B cell (primary cell): ENCODE data around the gene TFAP2A. TPM values are rescaled to one million over a fixed set of nuclear protein-coding genes. Genes with fewer than 3 reads are reported as not detected.

Experiments
- ATAC-seq: fragments of 200-7000 bp; cut with Tn5 transposase; one replicate; pipeline ENCODE4 v1.10.0; 2021; ENCODE audit warnings: low read depth, mild to moderate bottlenecking, moderate number of reproducible peaks, moderate library complexity
- CTCF ChIA-PET: fragments of 350-600 bp; sonication (Branson Sonifier 250); formaldehyde crosslinking; loops from one replicate; lab custom pipeline; 2021; ENCODE audit warnings: antibody characterized with exemption, inconsistent platforms; lab: Charles Lee
- POLR2A ChIA-PET: fragments of 350-600 bp; sonication (Branson Sonifier 250); formaldehyde crosslinking; loops from one replicate; lab custom pipeline; 2021; ENCODE audit warnings: antibody characterized with exemption; lab: Charles Lee
- DNase-seq: peaks from one replicate; pipeline ENCODE4 v3.0.0; 2013
- H2AFZ ChIP-seq: 2 replicates; pipeline ENCODE4 v1.6.1; 2012; ENCODE audit warnings: mild to moderate bottlenecking, low read depth, low read length; ENCODE audit not compliant: insufficient read depth, poor library complexity, severe bottlenecking
- H3K27ac ChIP-seq, 2 donors: 1 replicate in 1 of 2; 2 replicates in 1 of 2; pipeline ENCODE4 v1.5.1; 2012 to 2013; ENCODE audit warnings: low read length in 2 of 2, mild to moderate bottlenecking in 2 of 2, moderate library complexity in 1 of 2
- H3K27me3 ChIP-seq, 4 experiments: fragments of 200-600 bp in 1 of 4; sonication (generic) in 1 of 4; replicated peaks in 1 of 4; 1 replicate in 2 of 4; 2 replicates in 2 of 4; pipeline versions ENCODE4 v1.6.1 to v1.7.0; 2013 to 2016; ENCODE audit warnings: low read length in 3 of 4, mild to moderate bottlenecking in 2 of 4, mixed read lengths in 1 of 4, moderate library complexity in 1 of 4; ENCODE audit not compliant: insufficient read depth in 4 of 4, control insufficient read depth in 3 of 4; ENCODE audit errors: control extremely low read depth in 1 of 4
- H3K36me3 ChIP-seq, 2 experiments: replicated peaks in 1 of 2; 1 replicate in 1 of 2; 2 replicates in 1 of 2; pipeline versions ENCODE4 v1.6.1 to v1.7.1; 2013; ENCODE audit warnings: low read length in 1 of 2; ENCODE audit not compliant: insufficient read depth in 2 of 2, control insufficient read depth in 1 of 2; ENCODE audit errors: control extremely low read depth in 1 of 2, extremely low read depth in 1 of 2
- H3K4me1 ChIP-seq, 2 donors: fragments of 200-600 bp in 1 of 2; sonication (generic) in 1 of 2; 1 replicate in 1 of 2; 2 replicates in 1 of 2; pipeline versions ENCODE4 v1.5.1 to v1.6.1; 2013 to 2017; ENCODE audit warnings: low read length in 2 of 2; ENCODE audit not compliant: control insufficient read depth in 2 of 2, insufficient read depth in 2 of 2
- H3K4me2 ChIP-seq: replicated peaks from 2 replicates; pipeline ENCODE3; 2012; ENCODE audit warnings: mild to moderate bottlenecking, low read depth, low read length; ENCODE audit not compliant: poor library complexity, severe bottlenecking
- H3K4me3 ChIP-seq, 5 experiments: fragments of 200-600 bp in 1 of 5; sonication (generic) in 1 of 5; 1 replicate in 3 of 5; 2 replicates in 2 of 5; pipeline versions ENCODE4 v1.5.1 to v1.7.0; 2011 to 2016; ENCODE audit warnings: low read length in 4 of 5, mild to moderate bottlenecking in 4 of 5, low read depth in 2 of 5, control low read depth in 1 of 5, moderate library complexity in 1 of 5; ENCODE audit not compliant: insufficient read depth in 1 of 5; ENCODE audit errors: control extremely low read depth in 1 of 5, extremely low read depth in 1 of 5
- H3K79me2 ChIP-seq: fragments of 200-600 bp; sonication (generic); one replicate; pipeline ENCODE4 v1.6.0; 2016; ENCODE audit warnings: low read length; ENCODE audit not compliant: control insufficient read depth, insufficient read depth
- H3K9ac ChIP-seq: fragments of 200-600 bp; sonication (generic); 2 replicates; pipeline ENCODE4 v1.6.1; 2017; ENCODE audit warnings: mild to moderate bottlenecking, low read length, moderate library complexity
- H3K9me3 ChIP-seq, 3 donors: one replicate each; pipeline versions ENCODE4 v1.6.1 to v1.7.1; 2013; ENCODE audit warnings: low read length in 2 of 3; ENCODE audit not compliant: control insufficient read depth in 2 of 3, insufficient read depth in 1 of 3; ENCODE audit errors: control extremely low read depth in 1 of 3
- H4K20me1 ChIP-seq: 2 replicates; pipeline ENCODE4 v1.6.0; 2012; ENCODE audit warnings: mild to moderate bottlenecking, low read length; ENCODE audit not compliant: insufficient read depth, control insufficient read depth, poor library complexity, severe bottlenecking
- H3K27ac Mint-ChIP-seq: one replicate; pipeline ENCODE4 v1.8.0; 2021; ENCODE audit warnings: mixed read lengths
- H3K27me3 Mint-ChIP-seq: one replicate; pipeline ENCODE4 v1.8.0; 2021; ENCODE audit warnings: mixed read lengths
- H3K4me1 Mint-ChIP-seq: one replicate; pipeline ENCODE4 v1.8.0; 2021; ENCODE audit warnings: mixed read lengths
- H3K4me3 Mint-ChIP-seq: one replicate; pipeline ENCODE4 v1.8.0; 2021; ENCODE audit warnings: mixed read lengths
- H3K9me3 Mint-ChIP-seq: one replicate; pipeline ENCODE4 v1.8.0; 2022; ENCODE audit warnings: mixed read lengths; ENCODE audit not compliant: insufficient read depth
- CTCF ChIP-seq: fragments of 200-600 bp; IDR thresholded peaks from one replicate; pipeline ENCODE4 v1.8.0; 2022; ENCODE audit warnings: antibody characterized with exemption, mild to moderate bottlenecking
- EZH2 ChIP-seq: IDR thresholded peaks from 2 replicates; pipeline ENCODE4 v1.6.1; 2012; ENCODE audit warnings: borderline replicate concordance, low read depth, mild to moderate bottlenecking, moderate library complexity, low read length; ENCODE audit not compliant: insufficient read depth, poor library complexity, severe bottlenecking
- WGBS: methylation state at CpG from one replicate; pipeline ENCODE4 v1.1.5; 2013; ENCODE audit warnings: missing lambda C conversion rate; ENCODE audit not compliant: insufficient coverage; 5-methylcytosine and 5-hydroxymethylcytosine counted together
- intact Hi-C: fragments of 100-400 bp; cut with micrococcal nuclease; formaldehyde crosslinking; loops from one replicate; pipeline ENCODE4 v1.10.0; 2022
- polyA plus RNA-seq: library from polyadenylated mRNA; depleted of rRNA; stranded (reverse); fragments of >200 nt; gene quantifications from 2 replicates; pipeline ENCODE4 v1.2.3, GENCODE V29; 2012
- total RNA-seq, 2 donors: library from RNA; stranded (reverse); fragments of 120-200 nt in 1 of 2; gene quantifications; 1 replicate in 1 of 2; 2 replicates in 1 of 2; pipeline versions ENCODE4 v1.2.3 to v1.2.4, GENCODE V29; 2013 to 2022

The TFAP2A gene
- total and polyA plus RNA-seq, 2 donors (not counting 1 experiment from before 2014, with no cell fraction given), result not detected

- 11% methylated on average over 9 of the region's 18 CpGs for whole genome bisulfite sequencing
- intact Hi-C loops, result no loop called here
- DNase-seq (no peak), ATAC-seq (no peak)
- Histone ChIP-seq H3K4me3 (no peak overlapping the region), H3K9me3 (peaks cover 0 to 94% (median 42%) of the 10 kb centered on the region in 3 donors), H3K27me3 (peaks cover 2 to 99% (median 88%) of the 10 kb centered on the region in 4 experiments), H4K20me1 (no peaks in the 10 kb centered on the region), H3K4me1 (peaks cover 28 to 69% of the 10 kb centered on the region in 2 donors), H3K27ac (no peak overlapping the region), H3K36me3 (no peaks in the 10 kb centered on the region), H2AFZ (no peak overlapping the region), H3K79me2 (no peaks in the 10 kb centered on the region), H3K4me2 (no peak overlapping the region), H3K9ac (no peak overlapping the region)
- Mint-ChIP-seq H3K4me3 (no peak overlapping the region), H3K9me3 (peaks cover 4% of the 10 kb centered on the region), H3K4me1 (peaks cover 27% of the 10 kb centered on the region), H3K27ac (no peak overlapping the region), H3K27me3 (peaks cover 69% of the 10 kb centered on the region)
- ChIA-PET POLR2A (no interaction called here), CTCF (no interaction called here)
- no peak for TF ChIP-seq CTCF
Observed at GRCh38 chr6:10417681-10418104, 2.8 kb upstream of the TFAP2A start.

- peaks cover 4% of the 10 kb centered on the region for H3K9me3 Mint-ChIP-seq
- Histone ChIP-seq H4K20me1 (no peaks in the 10 kb centered on the region), H3K36me3 (no peaks in the 10 kb centered on the region), H3K9me3 (peaks cover 0 to 89% (median 37%) of the 10 kb centered on the region in 3 donors), H3K4me1 (peaks cover 28 to 65% of the 10 kb centered on the region in 2 donors), H3K9ac (no peak overlapping the region), H3K79me2 (no peaks in the 10 kb centered on the region), H3K4me2 (peak overlapping the region; percentile 35), H2AFZ (no peak overlapping the region), H3K4me3 (no peak overlapping the region), H3K27me3 (peaks cover 2 to 94% (median 82%) of the 10 kb centered on the region in 4 experiments), H3K27ac (no peak overlapping the region)
- ChIA-PET POLR2A (no interaction called here), CTCF (no interaction called here)
- intact Hi-C loops, result no loop called here
- TF ChIP-seq CTCF (no peak), EZH2 (no peak)
- H3K4me1 Mint-ChIP-seq, result peaks cover 27% of the 10 kb centered on the region
- ATAC-seq, result no peak
- no peak overlapping the region for H3K4me3 Mint-ChIP-seq
- WGBS, result 11% methylated on average over 48 of the region's 48 CpGs
- DNase-seq, result no peak
- peaks cover 67% of the 10 kb centered on the region for H3K27me3 Mint-ChIP-seq
- H3K27ac Mint-ChIP-seq, result peak overlapping the region; percentile 3
Observed at GRCh38 chr6:10416863-10417641, 2.2 kb upstream of the TFAP2A start.
